HepG2 (cell line): ENCODE measurements around the gene INTS4.
"Not testable (repeated sequence)": the region's sequence is repeated elsewhere in the genome, so short reads cannot be mapped to it uniquely, and the experiment has no call there.

ENCODE experiments used
- AGO2 ChIP-seq: fragments of 200-400 bp; formaldehyde crosslinking; optimal IDR thresholded peaks from 2 replicates; pipeline ENCODE3; 2017; ENCODE audit warnings: mild to moderate bottlenecking, low read depth, low read length, moderate library complexity
- MEF2D ChIP-seq: sonication (generic); formaldehyde crosslinking; IDR thresholded peaks from 2 replicates; pipeline ENCODE4 v1.5.1; 2020; ENCODE audit warnings: mild to moderate bottlenecking, missing genetic modification reagents
- NFE2 ChIP-seq: sonication (generic); formaldehyde crosslinking; IDR thresholded peaks from 2 replicates; pipeline ENCODE4 v1.4.0; 2020; ENCODE audit warnings: missing genetic modification reagents
- RORA ChIP-seq: sonication (generic); formaldehyde crosslinking; IDR thresholded peaks from 2 replicates; pipeline ENCODE4 v1.5.0; 2020; ENCODE audit warnings: mild to moderate bottlenecking, missing genetic modification reagents, moderate library complexity
- TCF7L2 ChIP-seq: IDR thresholded peaks from 2 replicates; pipeline ENCODE4 v1.6.1; 2011; ENCODE audit warnings: mild to moderate bottlenecking, low read depth, low read length, moderate library complexity
- TF ChIP-seq, protein P1 (sequence below): sonication (generic); formaldehyde crosslinking; IDR thresholded peaks from 2 replicates; pipeline ENCODE4 v1.5.0; 2020; ENCODE audit warnings: mild to moderate bottlenecking, missing genetic modification reagents, moderate library complexity
- TF ChIP-seq, protein P2 (sequence below), 2 experiments: IDR thresholded peaks; 2 replicates each; pipeline ENCODE4 v1.6.1; 2011 to 2012; ENCODE audit warnings: low read length in 2 of 2, borderline replicate concordance in 1 of 2, low read depth in 1 of 2, mild to moderate bottlenecking in 1 of 2, moderate library complexity in 1 of 2
- TF ChIP-seq, protein P3 (sequence below): sonication (generic); formaldehyde crosslinking; IDR thresholded peaks from 2 replicates; pipeline ENCODE4 v1.4.0; 2020; ENCODE audit warnings: missing genetic modification reagents

DNA sequence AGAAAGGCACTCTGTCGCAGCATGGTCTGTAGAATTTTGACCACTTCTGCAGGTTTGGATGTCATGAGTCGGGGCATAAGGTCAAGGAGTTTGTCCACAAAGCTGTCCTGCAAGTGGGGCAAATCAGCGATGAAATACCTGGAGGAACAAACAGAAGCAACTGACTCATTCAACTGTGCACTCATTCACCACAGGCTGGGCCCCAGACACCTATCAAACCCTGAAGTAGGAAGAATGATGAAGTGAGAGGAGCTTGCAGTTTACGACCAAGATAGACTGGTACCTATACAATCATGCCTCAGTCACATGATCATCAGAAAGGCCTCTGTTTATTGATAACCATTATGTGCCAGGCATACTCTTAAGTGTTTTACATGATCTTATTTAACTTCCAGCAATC lies 102.8 kb downstream of the INTS4 start:
- TF ChIP-seq NFE2 (CRISPR knock-in tag); TCF7L2; RORA; AGO2; MEF2D (CRISPR knock-in tag): not testable (repeated sequence)
- TF ChIP-seq, protein P1, sequence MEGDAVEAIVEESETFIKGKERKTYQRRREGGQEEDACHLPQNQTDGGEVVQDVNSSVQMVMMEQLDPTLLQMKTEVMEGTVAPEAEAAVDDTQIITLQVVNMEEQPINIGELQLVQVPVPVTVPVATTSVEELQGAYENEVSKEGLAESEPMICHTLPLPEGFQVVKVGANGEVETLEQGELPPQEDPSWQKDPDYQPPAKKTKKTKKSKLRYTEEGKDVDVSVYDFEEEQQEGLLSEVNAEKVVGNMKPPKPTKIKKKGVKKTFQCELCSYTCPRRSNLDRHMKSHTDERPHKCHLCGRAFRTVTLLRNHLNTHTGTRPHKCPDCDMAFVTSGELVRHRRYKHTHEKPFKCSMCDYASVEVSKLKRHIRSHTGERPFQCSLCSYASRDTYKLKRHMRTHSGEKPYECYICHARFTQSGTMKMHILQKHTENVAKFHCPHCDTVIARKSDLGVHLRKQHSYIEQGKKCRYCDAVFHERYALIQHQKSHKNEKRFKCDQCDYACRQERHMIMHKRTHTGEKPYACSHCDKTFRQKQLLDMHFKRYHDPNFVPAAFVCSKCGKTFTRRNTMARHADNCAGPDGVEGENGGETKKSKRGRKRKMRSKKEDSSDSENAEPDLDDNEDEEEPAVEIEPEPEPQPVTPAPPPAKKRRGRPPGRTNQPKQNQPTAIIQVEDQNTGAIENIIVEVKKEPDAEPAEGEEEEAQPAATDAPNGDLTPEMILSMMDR (CRISPR knock-in tag), result not testable (repeated sequence)
- TF ChIP-seq, protein P2, sequence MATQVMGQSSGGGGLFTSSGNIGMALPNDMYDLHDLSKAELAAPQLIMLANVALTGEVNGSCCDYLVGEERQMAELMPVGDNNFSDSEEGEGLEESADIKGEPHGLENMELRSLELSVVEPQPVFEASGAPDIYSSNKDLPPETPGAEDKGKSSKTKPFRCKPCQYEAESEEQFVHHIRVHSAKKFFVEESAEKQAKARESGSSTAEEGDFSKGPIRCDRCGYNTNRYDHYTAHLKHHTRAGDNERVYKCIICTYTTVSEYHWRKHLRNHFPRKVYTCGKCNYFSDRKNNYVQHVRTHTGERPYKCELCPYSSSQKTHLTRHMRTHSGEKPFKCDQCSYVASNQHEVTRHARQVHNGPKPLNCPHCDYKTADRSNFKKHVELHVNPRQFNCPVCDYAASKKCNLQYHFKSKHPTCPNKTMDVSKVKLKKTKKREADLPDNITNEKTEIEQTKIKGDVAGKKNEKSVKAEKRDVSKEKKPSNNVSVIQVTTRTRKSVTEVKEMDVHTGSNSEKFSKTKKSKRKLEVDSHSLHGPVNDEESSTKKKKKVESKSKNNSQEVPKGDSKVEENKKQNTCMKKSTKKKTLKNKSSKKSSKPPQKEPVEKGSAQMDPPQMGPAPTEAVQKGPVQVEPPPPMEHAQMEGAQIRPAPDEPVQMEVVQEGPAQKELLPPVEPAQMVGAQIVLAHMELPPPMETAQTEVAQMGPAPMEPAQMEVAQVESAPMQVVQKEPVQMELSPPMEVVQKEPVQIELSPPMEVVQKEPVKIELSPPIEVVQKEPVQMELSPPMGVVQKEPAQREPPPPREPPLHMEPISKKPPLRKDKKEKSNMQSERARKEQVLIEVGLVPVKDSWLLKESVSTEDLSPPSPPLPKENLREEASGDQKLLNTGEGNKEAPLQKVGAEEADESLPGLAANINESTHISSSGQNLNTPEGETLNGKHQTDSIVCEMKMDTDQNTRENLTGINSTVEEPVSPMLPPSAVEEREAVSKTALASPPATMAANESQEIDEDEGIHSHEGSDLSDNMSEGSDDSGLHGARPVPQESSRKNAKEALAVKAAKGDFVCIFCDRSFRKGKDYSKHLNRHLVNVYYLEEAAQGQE (IDR thresholded peaks at IDR 0.05; ENCODE audit: borderline replicate concordance in 1 of 2, low read depth in 1 of 2, low read length in 2 of 2), result not testable (repeated sequence)
- TF ChIP-seq, protein P3, sequence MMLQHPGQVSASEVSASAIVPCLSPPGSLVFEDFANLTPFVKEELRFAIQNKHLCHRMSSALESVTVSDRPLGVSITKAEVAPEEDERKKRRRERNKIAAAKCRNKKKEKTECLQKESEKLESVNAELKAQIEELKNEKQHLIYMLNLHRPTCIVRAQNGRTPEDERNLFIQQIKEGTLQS (CRISPR knock-in tag), result not testable (repeated sequence)
